Measurements from ENCODE around the gene ADGRG4. TPM values are rescaled to one million over a fixed set of nuclear protein-coding genes. Genes with fewer than 3 reads are reported as not detected.

ADGRG4 gene
- total RNA-seq, 1 donor from 2014 or later, result not detected

DNA sequence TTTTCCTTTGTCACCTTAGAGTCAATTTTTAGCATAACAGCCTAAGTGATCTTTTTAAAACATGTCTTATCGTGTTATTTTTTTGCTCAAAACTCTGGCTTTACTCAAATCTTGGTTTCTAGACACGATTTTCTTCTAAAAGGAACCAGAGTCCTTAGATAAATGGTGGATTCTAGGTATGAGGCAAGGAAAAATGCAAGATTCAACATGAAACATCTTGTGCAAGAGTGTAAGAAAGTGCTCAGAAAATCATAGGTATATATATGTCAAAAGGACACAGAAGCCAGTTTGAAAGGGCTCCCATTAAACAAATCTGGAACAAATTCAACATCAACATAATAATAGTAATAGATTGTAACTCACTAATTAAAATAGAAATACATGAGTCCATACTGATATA lies 8.1 kb upstream of the ADGRG4 start:
- no peak for DNase-seq
- Mint-ChIP-seq H3K27ac (ENCODE audit: unreplicated experiment) (no peak overlapping the region), H3K9me3 (ENCODE audit: unreplicated experiment) (no peaks in the 10 kb centered on the region), H3K27me3 (ENCODE audit: unreplicated experiment) (no peaks in the 10 kb centered on the region), H3K4me3 (ENCODE audit: unreplicated experiment) (no peak overlapping the region), H3K36me3 (ENCODE audit: unreplicated experiment) (no peaks in the 10 kb centered on the region), H3K4me1 (ENCODE audit: low read depth, unreplicated experiment) (no peaks in the 10 kb centered on the region)
- TF ChIP-seq, protein P1, sequence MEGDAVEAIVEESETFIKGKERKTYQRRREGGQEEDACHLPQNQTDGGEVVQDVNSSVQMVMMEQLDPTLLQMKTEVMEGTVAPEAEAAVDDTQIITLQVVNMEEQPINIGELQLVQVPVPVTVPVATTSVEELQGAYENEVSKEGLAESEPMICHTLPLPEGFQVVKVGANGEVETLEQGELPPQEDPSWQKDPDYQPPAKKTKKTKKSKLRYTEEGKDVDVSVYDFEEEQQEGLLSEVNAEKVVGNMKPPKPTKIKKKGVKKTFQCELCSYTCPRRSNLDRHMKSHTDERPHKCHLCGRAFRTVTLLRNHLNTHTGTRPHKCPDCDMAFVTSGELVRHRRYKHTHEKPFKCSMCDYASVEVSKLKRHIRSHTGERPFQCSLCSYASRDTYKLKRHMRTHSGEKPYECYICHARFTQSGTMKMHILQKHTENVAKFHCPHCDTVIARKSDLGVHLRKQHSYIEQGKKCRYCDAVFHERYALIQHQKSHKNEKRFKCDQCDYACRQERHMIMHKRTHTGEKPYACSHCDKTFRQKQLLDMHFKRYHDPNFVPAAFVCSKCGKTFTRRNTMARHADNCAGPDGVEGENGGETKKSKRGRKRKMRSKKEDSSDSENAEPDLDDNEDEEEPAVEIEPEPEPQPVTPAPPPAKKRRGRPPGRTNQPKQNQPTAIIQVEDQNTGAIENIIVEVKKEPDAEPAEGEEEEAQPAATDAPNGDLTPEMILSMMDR (IDR thresholded peaks at IDR 0.05; ENCODE audit: partially characterized antibody, unreplicated experiment), result no peak

DNA sequence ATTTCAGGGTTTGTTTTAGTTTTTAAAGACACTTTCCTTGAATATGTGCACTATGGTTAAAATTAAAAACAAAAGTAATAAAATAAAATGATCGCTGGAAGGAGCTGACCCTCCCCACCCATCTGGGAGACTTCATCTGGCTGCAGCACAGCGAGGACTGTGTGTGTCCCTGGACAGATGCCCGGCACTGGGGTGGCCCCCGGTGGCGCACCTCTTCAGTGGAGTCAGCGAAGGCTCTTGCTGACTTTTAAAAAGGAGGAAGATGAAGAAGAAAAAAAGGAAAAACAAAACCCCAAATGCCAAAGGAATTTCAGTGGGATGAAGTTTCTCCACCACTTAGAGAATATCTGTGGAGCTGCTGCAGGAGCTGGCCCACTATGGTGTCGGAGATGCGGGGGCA lies 5.4 kb upstream of the ADGRG4 start:
- TF ChIP-seq, protein P1 (IDR thresholded peaks at IDR 0.05; ENCODE audit: partially characterized antibody, unreplicated experiment), result no peak
- H3K4me3 Mint-ChIP-seq (ENCODE audit: unreplicated experiment), result no peak overlapping the region
- no peak for DNase-seq
- no peaks in the 10 kb centered on the region for H3K36me3 Mint-ChIP-seq (ENCODE audit: unreplicated experiment)
- no peaks in the 10 kb centered on the region for H3K27me3 Mint-ChIP-seq (ENCODE audit: unreplicated experiment)
- no peaks in the 10 kb centered on the region for H3K4me1 Mint-ChIP-seq (ENCODE audit: low read depth, unreplicated experiment)
- H3K27ac Mint-ChIP-seq (ENCODE audit: unreplicated experiment), result no peak overlapping the region
- no peaks in the 10 kb centered on the region for H3K9me3 Mint-ChIP-seq (ENCODE audit: unreplicated experiment)

DNA sequence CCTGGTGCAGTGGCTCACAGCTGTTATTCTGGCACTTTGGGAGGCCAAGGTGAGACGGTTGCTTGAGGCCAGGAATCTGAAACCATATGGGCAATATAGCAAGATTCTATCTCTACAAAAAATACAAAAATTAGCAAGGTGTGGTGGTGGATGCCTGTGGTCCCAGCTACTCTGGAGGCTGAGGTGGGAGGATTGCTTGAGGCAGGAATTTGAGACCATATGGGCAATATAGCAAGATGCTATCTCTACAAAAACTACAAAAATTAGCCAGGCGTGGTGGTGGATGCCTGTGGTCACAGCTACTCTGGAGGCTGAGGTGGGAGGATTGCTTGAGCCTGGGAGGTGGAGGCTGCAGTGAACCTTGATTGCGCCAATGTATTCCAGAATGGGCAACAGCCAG lies 2.3 kb downstream of the ADGRG4 start:
- DNase-seq, result no peak
- Mint-ChIP-seq H3K36me3 (ENCODE audit: unreplicated experiment) (no peaks in the 10 kb centered on the region), H3K4me3 (ENCODE audit: unreplicated experiment) (no peak overlapping the region), H3K9me3 (ENCODE audit: unreplicated experiment) (no peaks in the 10 kb centered on the region), H3K4me1 (ENCODE audit: low read depth, unreplicated experiment) (no peaks in the 10 kb centered on the region), H3K27me3 (ENCODE audit: unreplicated experiment) (no peaks in the 10 kb centered on the region), H3K27ac (ENCODE audit: unreplicated experiment) (no peak overlapping the region)
- TF ChIP-seq, protein P1 (IDR thresholded peaks at IDR 0.05; ENCODE audit: partially characterized antibody, unreplicated experiment), result no peak

DNA sequence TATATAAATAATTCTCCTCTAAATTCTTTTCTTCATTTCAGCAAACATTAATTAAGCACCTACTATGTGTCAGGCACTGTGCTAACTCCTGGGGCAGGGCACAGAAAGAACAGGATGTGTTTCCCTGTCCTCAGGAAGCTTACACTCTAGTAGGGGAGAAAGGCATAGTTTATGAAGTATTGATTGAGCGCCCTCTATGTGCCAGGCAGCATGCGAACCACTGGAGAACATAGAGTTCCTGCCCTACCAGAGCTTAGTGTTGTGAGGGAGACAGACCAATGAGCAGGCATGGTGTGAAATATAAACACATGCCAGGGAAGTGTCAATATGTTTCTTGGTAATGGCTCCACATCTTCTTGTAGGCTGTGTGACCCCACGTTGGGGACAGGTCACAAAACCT lies 3.7 kb downstream of the ADGRG4 start:
- DNase-seq, result no peak
- Mint-ChIP-seq H3K4me3 (ENCODE audit: unreplicated experiment) (no peak overlapping the region), H3K36me3 (ENCODE audit: unreplicated experiment) (no peaks in the 10 kb centered on the region), H3K27ac (ENCODE audit: unreplicated experiment) (no peak overlapping the region), H3K9me3 (ENCODE audit: unreplicated experiment) (no peaks in the 10 kb centered on the region), H3K4me1 (ENCODE audit: low read depth, unreplicated experiment) (no peaks in the 10 kb centered on the region), H3K27me3 (ENCODE audit: unreplicated experiment) (no peaks in the 10 kb centered on the region)
- TF ChIP-seq, protein P1 (IDR thresholded peaks at IDR 0.05; ENCODE audit: partially characterized antibody, unreplicated experiment), result no peak

DNA sequence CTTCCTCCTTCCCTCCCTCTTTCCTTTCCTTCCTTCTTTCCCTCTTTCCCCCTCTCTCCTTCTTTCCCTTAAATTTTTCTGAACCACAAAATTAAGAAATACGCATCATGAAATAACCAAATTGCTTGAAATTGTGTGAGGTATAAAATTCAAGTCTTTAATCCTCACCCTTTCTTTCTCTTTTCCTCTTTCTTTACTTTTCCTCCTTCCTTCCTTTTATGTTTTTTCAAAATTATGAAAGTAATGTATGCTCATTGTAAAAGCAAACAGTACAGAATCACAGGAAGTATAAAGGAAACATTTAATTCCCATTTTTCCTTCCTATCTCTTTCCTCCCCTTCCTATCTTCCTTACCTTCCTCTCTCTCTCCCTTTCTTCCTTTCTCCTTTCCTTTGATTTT lies 5.4 kb downstream of the ADGRG4 start:
- no peaks in the 10 kb centered on the region for H3K36me3 Mint-ChIP-seq (ENCODE audit: unreplicated experiment)
- TF ChIP-seq, protein P1 (IDR thresholded peaks at IDR 0.05; ENCODE audit: partially characterized antibody, unreplicated experiment), result no peak
- no peaks in the 10 kb centered on the region for H3K27me3 Mint-ChIP-seq (ENCODE audit: unreplicated experiment)
- H3K27ac Mint-ChIP-seq (ENCODE audit: unreplicated experiment), result no peak overlapping the region
- DNase-seq, result no peak
- H3K9me3 Mint-ChIP-seq (ENCODE audit: unreplicated experiment), result no peaks in the 10 kb centered on the region
- H3K4me1 Mint-ChIP-seq (ENCODE audit: low read depth, unreplicated experiment), result no peaks in the 10 kb centered on the region
- no peak overlapping the region for H3K4me3 Mint-ChIP-seq (ENCODE audit: unreplicated experiment)
